Endothelial cell of hepatic sinusoid (primary cell): Measurements from ENCODE around the gene MPL.

Experiments
- in situ Hi-C: cut with HindIII; loops from 2 replicates; pipeline ENCODE4 v1.10.0; 2017; ENCODE audit warnings: low sequenced_read_pairs

The MPL gene

GRCh38 chr1:43370564-43370963, 32.9 kb downstream of the MPL start:
- in situ Hi-C loops: loop anchor here (5.0 kb wide), 1 partner anchor 68 kb away; the partner anchor contains the start of gene TIE1

DNA sequence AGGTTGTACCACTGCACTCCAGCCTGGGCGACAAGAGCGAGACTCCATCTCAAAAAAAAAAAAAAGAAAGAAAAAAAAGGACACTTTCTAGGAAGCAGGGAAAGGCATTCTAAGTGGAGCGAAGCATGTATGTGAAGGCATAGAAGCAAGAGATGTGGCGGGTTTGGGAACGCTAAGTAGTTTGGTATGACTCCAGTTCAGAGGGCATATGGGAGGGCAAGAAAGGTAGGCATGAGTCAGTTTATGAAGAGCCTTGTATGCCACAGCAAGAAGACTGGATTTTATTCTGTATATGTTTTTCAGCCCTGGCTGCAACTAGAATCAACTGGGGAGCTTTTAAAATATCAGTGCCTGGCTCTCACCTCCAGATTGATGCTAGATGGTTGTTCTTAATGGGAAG, 34.6 kb downstream of the MPL start:
- in situ Hi-C loops: loop anchor here (5.0 kb wide), 1 partner anchor 70 kb away; the partner anchor contains the start of gene TIE1

DNA sequence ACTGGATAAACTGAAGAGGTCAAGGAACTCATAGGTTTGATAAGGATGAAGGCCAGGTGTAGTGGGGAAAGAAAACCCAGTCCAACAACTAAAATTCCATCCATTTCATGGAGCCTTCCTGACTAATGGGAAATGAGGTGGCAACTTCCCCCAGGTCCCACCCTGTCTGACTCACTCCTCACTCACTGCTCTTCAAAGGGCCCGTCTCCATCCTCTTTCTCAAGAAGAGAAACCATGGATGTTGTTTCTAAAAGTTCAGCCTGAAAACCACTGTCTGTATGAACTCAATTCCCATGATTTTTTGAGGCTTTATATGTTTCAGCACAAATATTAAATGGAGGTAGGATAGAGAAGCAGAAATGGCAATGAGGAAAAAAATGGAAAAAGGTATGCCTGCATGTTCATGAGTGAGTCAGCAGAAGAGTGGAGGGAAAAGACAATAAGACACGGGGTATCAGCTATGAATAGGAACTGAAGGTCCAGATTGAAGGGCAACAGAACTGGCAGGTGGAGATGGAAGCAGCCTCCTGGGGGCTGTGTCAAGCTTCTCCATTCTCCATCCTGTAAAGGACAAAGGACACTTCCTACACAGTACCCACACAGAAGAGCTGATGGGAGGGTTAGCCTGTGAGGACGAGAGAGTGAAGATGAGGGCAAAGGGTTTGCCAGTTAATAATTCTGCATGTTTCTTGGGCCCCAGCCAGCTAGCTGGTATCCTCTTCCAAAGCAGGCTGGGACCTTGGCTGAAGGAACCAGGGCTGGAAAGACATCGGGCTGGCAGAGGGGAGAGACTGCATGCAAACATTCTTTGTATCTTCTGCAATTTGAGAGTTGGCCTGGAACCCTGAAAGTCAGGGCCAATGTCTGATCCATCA, 35.7 kb downstream of the MPL start:
- in situ Hi-C loops: loop anchor here (5.0 kb wide), 1 partner anchor 71 kb away; the partner anchor contains the start of gene TIE1

GRCh38 chr1:43376723-43377235, 39.2 kb downstream of the MPL start:
- in situ Hi-C loops: no loop called here

GRCh38 chr1:43377831-43378230, 40.2 kb downstream of the MPL start:
- in situ Hi-C loops: no loop called here

GRCh38 chr1:43379476-43379875, 41.9 kb downstream of the MPL start:
- in situ Hi-C loops: no loop called here

DNA sequence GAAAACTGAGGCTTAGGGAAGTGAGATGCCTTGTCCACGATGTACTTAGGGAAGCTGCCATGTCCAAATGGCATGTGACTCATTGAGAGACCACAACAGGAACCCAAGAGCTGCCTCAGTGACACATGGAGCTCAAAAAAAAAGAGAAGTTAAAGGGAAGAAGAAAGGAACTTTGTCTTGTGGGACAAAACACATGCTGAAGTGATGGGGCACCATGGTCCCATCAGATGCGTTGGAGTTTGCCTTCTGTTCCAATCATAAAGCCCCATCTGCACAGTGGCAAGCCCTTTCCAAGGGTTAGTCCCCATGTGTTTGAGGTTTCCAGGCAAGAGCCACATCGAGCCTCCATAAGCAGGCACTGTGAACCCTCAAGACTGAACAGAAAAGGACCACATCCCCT, 44.0 kb downstream of the MPL start:
- in situ Hi-C loops: no loop called here

- in situ Hi-C loops: no loop called here
Observed at GRCh38 chr1:43382027-43382779, 44.6 kb downstream of the MPL start.

- in situ Hi-C loops: no loop called here
Observed at GRCh38 chr1:43383449-43383848, 45.8 kb downstream of the MPL start.

DNA sequence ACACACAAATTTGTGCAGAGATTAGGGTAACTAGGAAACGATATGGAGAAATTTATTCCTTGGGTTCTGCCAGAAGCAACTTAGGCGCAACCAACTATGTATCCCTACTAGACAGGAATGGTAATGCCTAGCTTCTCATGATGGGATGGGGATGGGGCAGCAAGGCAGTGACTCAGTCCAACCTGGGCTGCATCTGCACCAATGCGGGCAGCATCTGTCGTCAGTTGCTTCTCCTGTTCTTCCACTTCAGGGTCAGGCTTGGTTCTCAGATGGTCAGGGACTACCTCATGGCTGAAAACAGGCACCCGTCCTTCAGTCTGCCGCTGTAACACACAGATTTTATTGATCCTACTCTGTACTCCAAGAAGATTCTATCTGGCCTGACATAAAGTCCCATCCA, 49.1 kb downstream of the MPL start:
- in situ Hi-C loops: no loop called here

GRCh38 chr1:43387976-43388599, 50.5 kb downstream of the MPL start:
- in situ Hi-C loops: no loop called here

DNA sequence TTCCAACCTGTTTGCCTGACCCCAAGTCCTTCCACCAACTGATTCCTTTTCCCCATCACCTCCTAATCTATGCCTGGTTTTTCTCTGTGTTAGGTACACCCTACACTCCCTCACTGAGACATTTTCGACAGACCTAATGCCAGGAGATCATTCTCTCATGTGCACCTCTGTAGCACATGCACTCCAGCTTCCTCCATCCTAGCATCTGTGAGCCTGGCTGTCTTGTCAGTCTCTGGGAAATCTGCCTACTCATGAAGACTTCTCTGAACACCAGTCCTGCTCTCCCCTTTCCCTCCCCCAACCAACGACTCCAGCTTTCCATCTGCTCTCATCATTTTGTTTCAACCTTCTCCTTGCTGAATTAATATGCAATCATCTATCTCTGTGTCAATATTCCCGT, 51.0 kb downstream of the MPL start:
- in situ Hi-C loops: no loop called here

- in situ Hi-C loops: no loop called here
Observed at GRCh38 chr1:43389326-43390313, 52.0 kb downstream of the MPL start, which contains the start of the genes MED8 and SZT2. MED8 (minus strand) TSS chr1:43389800; CDS start chr1:43389764, 36 bp downstream. SZT2 (plus strand) TSS chr1:43389899; CDS start chr1:43389969, 70 bp downstream.

GRCh38 chr1:43392702-43393101, 55.1 kb downstream of the MPL start:
- in situ Hi-C loops: no loop called here

GRCh38 chr1:43395523-43395922, 57.9 kb downstream of the MPL start:
- in situ Hi-C loops: no loop called here

DNA sequence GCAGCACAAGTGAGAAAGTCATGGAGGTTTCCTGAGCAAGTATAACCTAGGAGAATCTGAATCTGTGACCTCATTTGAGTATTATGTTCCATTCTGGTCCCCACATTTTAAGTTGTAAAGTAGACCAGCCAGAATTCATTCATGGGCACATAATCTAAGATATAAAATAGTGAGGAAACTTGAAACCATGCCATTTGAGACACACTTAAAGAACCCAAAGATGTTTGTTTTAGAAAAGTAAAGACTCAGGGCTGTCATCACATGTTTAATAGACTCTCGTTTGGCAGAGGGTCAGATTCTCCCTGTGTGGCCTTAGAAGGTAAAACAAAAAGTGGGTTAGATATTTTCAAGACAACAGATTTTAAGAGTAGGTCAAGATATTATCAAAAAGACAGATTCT, 58.4 kb downstream of the MPL start:
- in situ Hi-C loops: no loop called here

GRCh38 chr1:43398227-43398626, 60.6 kb downstream of the MPL start:
- in situ Hi-C loops: no loop called here

DNA sequence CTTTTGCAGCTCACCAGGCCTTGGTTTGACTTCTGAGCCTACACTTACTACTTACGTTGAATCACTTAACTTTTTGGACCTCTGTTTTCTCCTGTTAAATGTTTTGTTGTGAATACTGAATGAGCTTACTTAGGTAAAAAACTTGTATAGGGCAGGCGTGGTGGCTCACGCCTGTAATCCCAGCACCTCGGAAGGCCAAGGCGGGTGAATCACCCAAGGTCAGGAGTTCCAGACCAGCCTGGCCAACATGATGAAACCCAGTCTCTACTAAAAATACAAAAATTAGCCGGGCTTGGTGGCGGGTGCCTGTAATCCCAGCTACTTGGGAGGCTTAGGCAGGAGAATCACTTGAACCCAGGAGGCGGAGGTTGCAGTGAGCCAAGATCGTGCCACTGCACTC, 62.8 kb downstream of the MPL start:
- in situ Hi-C loops: loop anchor here (25.0 kb wide), 1 partner anchor 163 kb away; no protein-coding TSS in a partner anchor

DNA sequence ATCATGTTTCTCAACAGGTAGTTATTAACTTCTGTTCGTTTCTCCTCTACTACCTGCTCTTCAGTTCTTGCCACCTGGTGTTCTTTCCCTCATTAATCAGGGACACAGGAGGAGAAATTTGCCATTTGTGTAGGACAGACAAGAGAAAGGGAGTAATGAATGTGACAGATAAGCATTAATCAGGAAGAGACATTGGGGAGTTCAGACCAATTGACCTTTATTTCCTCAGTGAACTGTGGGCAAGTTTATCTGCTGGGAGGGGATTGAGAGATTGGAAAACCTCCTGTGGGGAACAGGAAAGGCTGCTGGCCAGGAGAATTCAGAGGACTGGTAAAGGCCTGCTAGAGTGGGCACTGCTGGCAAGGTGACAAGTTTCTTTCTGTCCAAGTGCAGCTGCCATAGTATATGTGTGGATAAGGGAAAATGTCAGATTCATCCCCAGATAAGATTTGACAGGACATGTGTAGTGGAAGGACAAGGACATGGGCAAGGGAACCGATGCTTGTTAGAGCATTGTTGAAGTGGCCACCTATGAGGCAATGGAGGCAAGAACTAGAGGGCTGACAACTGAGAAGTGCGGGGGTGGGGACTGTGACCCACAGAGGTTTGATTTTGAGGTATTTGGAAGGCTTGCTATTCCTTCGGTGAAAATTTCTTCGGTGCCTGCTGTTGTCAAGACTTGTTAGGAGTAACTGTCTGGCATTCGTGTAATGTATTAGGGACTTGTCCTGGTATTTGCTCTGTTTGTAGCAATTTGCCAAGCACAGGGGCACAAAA, 64.7 kb downstream of the MPL start:
- in situ Hi-C loops: loop anchor here (25.0 kb wide), 1 partner anchor 165 kb away; no protein-coding TSS in a partner anchor
